Measurements from ENCODE around the gene TATDN2. TPM values are rescaled to one million over a fixed set of nuclear protein-coding genes. Genes with fewer than 3 reads are reported as not detected.

The TATDN2 gene
- total and polyA plus RNA-seq, 8 donors, result 29.1 to 42.1 (median 36.1) TPM

DNA sequence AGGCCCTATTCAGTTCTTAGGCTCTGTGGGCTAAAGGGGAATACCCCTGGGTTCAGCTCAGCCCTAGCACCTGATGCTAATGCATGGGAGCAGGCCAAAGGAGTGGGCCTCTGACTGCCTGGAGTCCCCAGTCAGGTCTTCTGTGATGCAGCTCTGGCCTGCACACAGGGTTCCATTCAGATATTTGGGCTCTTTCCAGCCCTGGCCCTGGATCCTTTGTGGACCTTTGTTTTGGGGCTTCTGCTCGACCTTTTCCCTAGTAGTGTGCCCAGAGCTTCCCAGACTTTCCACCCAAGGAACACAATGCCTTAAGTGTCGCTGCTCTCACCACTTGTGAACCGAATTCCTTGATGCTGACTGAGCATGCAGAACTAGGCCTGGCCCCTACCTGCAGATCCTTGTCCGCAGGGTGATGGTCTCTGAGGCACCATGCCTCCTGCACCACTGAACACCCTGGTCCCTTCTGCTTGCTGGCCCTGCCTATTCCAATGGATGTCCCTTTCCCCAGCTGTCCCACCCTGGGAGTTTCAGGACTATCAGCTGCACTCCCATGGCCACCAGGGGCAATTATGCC, 67.6 kb downstream of the TATDN2 start:
- H3K36me3 ChIP-seq, result peaks cover 14 to 81% of the 10 kb centered on the region in 2 donors
- H3K4me3 ChIP-seq, result no peak overlapping the region
- H3K27ac ChIP-seq, result no peak overlapping the region
- no peak for DNase-seq
- TF ChIP-seq, protein P1, sequence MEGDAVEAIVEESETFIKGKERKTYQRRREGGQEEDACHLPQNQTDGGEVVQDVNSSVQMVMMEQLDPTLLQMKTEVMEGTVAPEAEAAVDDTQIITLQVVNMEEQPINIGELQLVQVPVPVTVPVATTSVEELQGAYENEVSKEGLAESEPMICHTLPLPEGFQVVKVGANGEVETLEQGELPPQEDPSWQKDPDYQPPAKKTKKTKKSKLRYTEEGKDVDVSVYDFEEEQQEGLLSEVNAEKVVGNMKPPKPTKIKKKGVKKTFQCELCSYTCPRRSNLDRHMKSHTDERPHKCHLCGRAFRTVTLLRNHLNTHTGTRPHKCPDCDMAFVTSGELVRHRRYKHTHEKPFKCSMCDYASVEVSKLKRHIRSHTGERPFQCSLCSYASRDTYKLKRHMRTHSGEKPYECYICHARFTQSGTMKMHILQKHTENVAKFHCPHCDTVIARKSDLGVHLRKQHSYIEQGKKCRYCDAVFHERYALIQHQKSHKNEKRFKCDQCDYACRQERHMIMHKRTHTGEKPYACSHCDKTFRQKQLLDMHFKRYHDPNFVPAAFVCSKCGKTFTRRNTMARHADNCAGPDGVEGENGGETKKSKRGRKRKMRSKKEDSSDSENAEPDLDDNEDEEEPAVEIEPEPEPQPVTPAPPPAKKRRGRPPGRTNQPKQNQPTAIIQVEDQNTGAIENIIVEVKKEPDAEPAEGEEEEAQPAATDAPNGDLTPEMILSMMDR (IDR thresholded peaks at IDR 0.05), result no peak
- H3K27me3 ChIP-seq, result no peaks in the 10 kb centered on the region
- no peak for ATAC-seq
- no peaks in the 10 kb centered on the region for H3K9me3 ChIP-seq
- H3K4me1 ChIP-seq, result peaks cover 7 to 25% of the 10 kb centered on the region in 2 donors
- intact Hi-C loops (cut with DNase I), result no loop called here

DNA sequence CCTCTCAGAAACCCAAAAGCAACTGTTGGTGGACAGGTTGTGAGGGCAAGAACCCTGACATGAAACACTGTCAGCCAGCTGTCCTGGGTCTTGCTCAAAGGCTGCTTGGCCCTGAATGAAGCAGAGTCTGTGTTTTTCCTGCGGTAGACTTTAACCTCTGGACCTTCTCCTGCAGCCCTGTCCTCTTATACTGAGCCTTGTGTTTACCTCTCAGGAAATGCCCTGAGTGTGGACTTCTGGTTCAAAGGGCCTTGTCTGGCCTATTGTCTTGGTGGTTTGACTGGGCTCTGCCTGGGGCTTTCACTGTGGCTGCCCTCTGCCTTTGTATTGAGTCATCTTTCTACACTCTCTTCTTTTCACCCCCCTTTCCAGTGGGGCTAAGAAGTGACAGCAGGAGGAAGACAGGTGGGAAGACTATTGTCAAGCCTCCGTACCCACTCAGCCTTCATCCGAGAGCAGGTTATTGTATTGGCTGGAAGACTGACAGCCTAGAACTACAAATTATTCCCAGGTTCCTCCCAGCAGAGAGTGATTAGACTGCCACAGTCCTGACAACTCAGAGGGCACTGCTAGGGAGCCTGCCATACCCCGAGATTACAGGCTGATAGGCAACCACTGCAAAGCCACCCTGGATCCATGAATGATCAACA, 69.2 kb downstream of the TATDN2 start:
- Histone ChIP-seq H3K27ac (no peak overlapping the region), H3K4me1 (peaks cover 7 to 30% of the 10 kb centered on the region in 2 donors), H3K27me3 (no peaks in the 10 kb centered on the region), H3K4me3 (no peak overlapping the region), H3K9me3 (no peaks in the 10 kb centered on the region), H3K36me3 (peaks cover 14 to 66% of the 10 kb centered on the region in 2 donors)
- intact Hi-C loops (cut with DNase I), result no loop called here
- TF ChIP-seq, protein P1 (IDR thresholded peaks at IDR 0.05), result no peak
- no peak for DNase-seq
- ATAC-seq, result no peak

DNA sequence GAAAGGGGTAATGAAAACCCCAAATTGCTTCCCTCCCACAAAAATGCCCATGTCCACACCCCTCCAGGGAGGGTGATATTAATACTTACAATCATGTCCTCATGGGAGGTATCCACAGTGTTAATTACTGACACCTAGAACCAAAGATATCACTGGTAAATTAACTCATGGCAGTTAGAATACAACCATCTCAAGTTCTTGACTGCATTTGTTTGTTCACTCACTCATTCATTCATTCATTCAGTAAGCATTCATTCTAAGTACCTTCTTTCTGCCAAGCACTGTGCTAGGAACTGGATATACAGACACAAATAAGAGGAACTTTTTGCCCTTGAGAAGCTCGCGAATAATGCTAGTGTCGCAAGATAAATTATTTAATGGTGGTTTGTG, 69.7 kb downstream of the TATDN2 start:
- H3K9me3 ChIP-seq, result no peaks in the 10 kb centered on the region
- H3K27me3 ChIP-seq, result no peaks in the 10 kb centered on the region
- DNase-seq (no peak), ATAC-seq (no peak)
- no peak overlapping the region for H3K27ac ChIP-seq
- no peak overlapping the region for H3K4me3 ChIP-seq
- H3K36me3 ChIP-seq, result peaks cover 14 to 60% of the 10 kb centered on the region in 2 donors
- H3K4me1 ChIP-seq, result peaks cover 7 to 30% of the 10 kb centered on the region in 2 donors
- intact Hi-C loops (cut with DNase I), result no loop called here
- TF ChIP-seq, protein P1 (IDR thresholded peaks at IDR 0.05), result no peak

DNA sequence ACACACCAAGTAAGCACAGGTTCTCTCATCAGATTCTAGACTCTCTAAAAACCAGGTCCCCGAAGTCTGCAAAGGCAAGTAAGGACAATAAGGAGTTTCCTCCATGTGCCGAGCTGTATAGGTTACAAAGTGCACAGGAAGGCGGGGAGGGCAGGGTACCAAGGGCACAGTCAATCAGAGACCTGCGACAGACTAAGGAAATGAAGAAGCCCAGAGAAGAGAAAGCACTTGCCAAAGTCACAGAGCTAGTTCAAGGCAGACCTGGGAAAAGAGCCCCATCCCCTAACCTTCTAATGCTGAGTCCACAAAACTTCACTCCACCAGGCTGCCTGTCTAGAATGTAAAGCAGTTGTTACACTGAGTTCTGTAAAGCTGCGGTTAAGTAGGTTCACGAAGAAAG, 71.0 kb downstream of the TATDN2 start:
- no peak for ATAC-seq
- intact Hi-C loops (cut with DNase I), result no loop called here
- Histone ChIP-seq H3K27me3 (no peaks in the 10 kb centered on the region), H3K4me1 (peaks cover 7 to 30% of the 10 kb centered on the region in 2 donors), H3K4me3 (peak overlapping the region in 1 of 2 donors; percentile 84), H3K27ac (no peak overlapping the region), H3K9me3 (no peaks in the 10 kb centered on the region), H3K36me3 (peaks cover 14 to 48% of the 10 kb centered on the region in 2 donors)
- DNase-seq, result no peak
- TF ChIP-seq, protein P1 (IDR thresholded peaks at IDR 0.05), result no peak

DNA sequence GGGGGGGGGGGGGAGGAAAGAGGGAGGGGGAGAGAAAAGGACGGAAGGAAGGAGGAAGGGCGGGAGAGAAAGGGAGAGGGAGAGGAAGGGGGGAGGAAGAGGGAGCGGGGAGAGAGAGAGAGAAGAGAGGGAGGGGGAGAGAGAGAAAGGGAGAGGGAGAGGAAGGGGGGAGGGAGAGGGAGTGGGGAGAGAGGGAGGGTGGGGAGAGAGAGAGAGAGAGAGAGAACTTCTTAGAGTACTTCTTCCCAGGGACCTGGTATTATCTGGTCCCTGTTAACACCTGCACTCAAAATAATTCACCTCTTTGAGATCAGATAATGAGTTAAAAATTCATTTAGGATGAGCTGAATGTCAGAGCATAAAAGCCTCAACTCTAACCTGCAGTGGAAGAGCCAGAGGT, 71.5 kb downstream of the TATDN2 start:
- TF ChIP-seq, protein P1 (IDR thresholded peaks at IDR 0.05), result no peak
- no peak overlapping the region for H3K27ac ChIP-seq

More for the DNA sequence above, 71.5 kb downstream of the TATDN2 start:
- peaks cover 7 to 30% of the 10 kb centered on the region in 2 donors for H3K4me1 ChIP-seq
- H3K27me3 ChIP-seq, result no peaks in the 10 kb centered on the region
- H3K36me3 ChIP-seq, result peaks cover 13 to 42% of the 10 kb centered on the region in 2 donors
- DNase-seq (no peak), ATAC-seq (no peak)
- no peaks in the 10 kb centered on the region for H3K9me3 ChIP-seq
- H3K4me3 ChIP-seq, result peak overlapping the region; percentile 84 to 95
- intact Hi-C loops (cut with DNase I), result no loop called here

Data from left lung (tissue), 10 donors.